Vagina (tissue), 2 donors: ENCODE measurements around the gene POU6F2.

Experiments used
- CTCF ChIP-seq, 3 experiments: fragments of 450-650 bp in 2 of 3; fragments of 200-600 bp in 1 of 3; sonication (generic) in 1 of 3; IDR thresholded peaks; one replicate each; pipeline ENCODE4 v1.5.1; 2017 to 2019; ENCODE audit warnings: antibody characterized with exemption in 3 of 3, mild to moderate bottlenecking in 2 of 3, moderate library complexity in 2 of 3
- POLR2A ChIP-seq, 2 donors: fragments of 450-650 bp; IDR thresholded peaks; one replicate each; pipeline ENCODE4 v1.6.1; 2017; ENCODE audit warnings: antibody characterized with exemption in 2 of 2, mild to moderate bottlenecking in 2 of 2, moderate library complexity in 2 of 2
- POLR2AphosphoS5 ChIP-seq, 2 donors: sonication (generic); formaldehyde crosslinking; IDR thresholded peaks; one replicate each; pipeline ENCODE4 v1.9.0; 2017; ENCODE audit warnings: antibody characterized with exemption in 2 of 2, mild to moderate bottlenecking in 2 of 2, low read depth in 1 of 2; ENCODE audit not compliant: insufficient read depth in 1 of 2

GRCh38 chr7:39051279-39051678 lies 73.6 kb downstream of the POU6F2 start:
- TF ChIP-seq CTCF (IDR thresholded peaks at IDR 0.05) (no peak), POLR2A (IDR thresholded peaks at IDR 0.05) (no peak), POLR2AphosphoS5 (IDR thresholded peaks at IDR 0.05; ENCODE audit: insufficient read depth in 1 of 2, low read depth in 1 of 2) (no peak)
